Left renal cortex interstitium (tissue), 4 donors: Measurements from ENCODE around the gene FOXF1. TPM values are rescaled to one million over a fixed set of nuclear protein-coding genes. Genes with fewer than 3 reads are reported as not detected.

Experiments used
- DNase-seq, 4 donors: peaks; one replicate each; pipeline ENCODE4 v3.0.0-alpha.2; 2013; ENCODE audit warnings: low read depth in 4 of 4, low spot score in 2 of 4, missing footprints in 1 of 4
- polyA plus RNA-seq, 4 donors: library from polyadenylated mRNA; unstranded; fragments of 120-200 nt; gene quantifications; one replicate each; pipeline ENCODE4 v1.2.1, GENCODE V29; 2013; ENCODE audit not compliant: insufficient read length in 4 of 4

Gene FOXF1
- polyA plus RNA-seq, 4 donors: 0.04 to 0.09 TPM; not detected in 2

DNA sequence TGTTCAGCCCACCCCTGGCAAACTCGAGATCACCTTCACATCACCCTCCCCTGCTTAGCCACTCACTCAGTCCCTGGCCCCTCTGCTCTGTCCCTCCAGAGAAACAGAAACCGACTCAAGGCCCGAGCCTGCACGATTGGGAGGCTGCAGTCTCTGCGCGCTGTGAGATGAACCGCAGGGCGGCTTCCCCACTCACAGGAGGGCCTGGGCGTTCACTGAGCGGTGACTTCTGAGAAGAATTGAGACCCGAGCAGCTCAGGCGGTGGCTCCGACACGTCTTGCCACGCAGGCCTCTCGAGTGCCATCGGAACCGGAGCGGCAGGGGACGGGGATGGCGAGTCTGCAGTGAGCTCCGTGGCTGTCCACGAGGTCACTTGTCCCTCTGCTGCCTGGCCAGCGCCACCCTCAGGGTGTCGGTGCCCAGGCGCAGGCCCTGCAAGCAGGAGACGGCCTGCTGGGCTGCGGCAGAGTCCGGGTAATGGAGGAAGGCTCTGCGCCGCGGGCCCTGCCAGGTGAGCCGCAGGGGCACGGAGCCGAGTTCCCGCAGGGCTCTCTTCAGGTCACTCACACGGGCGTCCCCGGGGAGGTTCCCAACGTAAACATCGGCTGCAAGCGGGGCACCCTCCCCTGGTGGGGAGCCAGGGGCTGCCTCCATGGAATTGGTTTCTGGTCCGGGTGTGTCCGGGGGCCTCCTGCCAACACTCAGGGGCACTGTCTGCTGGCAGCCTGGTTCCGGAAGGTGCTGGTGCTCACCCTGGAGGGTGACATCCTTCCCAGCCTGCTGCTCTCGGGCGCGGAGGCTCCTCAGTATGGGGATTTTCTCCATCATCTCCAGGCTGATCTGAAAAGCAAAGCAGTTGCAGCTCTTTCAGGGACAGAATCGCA lies 21.6 kb downstream of the FOXF1 start:
- no peak for DNase-seq

DNA sequence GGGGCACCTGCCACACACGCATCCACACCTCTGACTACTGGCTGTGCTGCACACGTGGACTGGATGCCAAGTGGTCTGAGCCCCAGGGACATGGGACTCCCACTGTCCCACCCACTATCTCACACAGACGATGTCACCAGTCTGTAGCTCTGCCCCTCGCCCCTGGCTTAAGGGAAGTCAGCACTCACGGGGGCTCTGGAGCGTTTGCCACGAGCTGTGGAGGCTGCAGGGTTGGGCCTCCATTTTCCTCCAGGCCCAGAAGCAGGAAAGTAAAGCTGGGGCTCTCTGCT lies 22.1 kb downstream of the FOXF1 start:
- no peak for DNase-seq

DNA sequence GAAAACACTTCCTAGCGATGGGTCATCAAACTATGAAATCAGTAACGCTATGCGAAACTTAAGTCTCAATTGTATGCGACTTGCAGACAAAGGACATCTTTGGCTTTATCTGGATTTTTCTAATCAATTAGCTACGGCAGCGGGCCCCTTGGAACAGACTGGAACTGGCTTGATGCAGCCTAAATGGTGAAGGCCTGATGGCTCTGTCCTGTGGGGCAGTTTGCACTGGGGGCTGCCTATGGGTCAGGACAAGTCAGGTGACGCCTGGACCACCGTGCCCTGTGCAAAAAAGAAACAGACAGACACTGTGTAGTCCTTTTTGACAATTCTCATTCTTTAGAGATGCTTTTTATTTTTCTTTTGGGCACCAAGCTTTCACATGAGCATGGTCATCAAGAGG lies 22.7 kb downstream of the FOXF1 start:
- no peak for DNase-seq

DNA sequence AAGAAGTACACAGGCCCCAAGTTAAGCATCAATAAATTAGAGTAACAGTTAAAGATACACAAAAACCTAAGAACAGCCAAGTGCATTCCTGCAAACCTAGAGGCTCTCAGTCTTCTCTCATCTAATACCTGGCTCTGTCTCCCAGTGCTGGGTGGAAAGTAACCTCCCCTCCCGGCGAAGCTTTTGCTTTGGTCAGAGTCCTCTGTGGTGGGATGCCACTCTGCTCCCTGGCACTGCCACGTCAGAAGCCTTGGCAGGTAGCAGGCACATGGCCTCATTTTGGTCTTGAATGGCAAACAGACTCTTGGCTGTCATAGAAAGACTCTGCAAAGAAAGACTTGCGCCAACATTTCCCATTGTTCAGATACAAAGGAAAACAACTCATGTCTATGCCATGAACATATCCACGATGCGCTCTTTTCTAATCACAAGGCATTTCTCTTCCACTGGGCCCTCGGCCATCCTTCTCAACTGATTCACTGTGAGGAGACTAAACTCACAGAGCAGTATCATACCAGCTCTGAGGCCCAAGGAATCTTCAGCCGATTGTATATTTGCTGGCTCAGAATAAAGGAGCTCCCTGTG lies 23.5 kb downstream of the FOXF1 start:
- no peak for DNase-seq

DNA sequence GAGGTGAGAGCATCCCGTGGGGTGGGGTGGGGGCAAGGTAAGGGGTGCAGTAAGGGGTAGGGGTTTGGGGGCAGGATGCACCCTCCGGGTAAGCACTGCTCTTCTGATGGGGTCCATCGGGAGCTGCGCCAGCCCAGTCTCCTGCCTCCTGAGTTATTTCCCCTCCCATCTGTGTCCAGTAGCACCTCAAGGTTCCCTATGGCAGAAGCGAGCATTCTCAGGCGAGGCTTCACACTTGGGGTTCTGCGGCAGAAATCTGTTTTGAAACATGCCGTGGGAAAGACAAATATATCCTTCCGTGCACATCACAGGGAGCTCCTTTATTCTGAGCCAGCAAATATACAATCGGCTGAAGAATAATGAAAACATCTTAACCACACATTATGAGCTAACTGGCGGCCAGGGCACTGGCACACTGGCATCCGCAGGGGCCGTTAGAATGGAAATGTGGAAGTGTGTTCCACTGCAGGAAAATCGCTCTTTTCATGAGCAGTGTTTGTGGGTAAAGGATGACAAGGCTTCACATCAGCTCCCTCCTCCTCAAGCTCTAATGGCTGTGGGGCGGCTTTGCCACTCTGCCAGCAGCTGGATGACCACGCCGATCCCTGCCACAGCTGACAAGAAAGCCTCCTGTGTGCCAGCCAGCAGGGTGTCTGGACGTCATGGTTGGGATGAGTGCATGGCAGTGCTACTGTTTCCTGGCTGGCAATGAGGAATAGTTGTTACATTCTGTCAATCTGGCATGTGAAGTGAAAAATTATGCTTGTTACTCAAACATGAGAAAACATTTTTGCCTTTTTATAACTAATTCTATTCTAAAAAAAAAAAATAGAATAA lies 24.7 kb downstream of the FOXF1 start:
- no peak for DNase-seq

DNA sequence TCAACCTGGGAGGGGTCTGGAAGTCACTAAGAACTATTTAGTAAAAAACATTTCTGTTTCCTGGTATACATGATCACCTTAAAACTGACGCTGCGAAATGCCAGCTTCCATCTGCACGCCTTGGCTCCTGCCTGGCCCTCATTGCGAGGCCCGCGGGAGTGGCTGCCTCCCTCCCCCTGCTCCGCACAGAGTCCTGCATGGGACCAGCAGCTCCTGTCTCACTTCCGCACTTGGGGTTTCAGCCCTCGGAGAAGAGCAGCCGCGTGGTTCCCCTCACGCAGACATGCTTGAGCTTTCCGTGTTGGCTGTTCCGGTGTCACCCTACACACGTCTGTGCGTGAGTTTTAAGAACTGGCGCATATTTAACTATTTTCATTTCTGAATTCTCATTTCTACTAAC lies 26.3 kb downstream of the FOXF1 start:
- DNase-seq: no peak

DNA sequence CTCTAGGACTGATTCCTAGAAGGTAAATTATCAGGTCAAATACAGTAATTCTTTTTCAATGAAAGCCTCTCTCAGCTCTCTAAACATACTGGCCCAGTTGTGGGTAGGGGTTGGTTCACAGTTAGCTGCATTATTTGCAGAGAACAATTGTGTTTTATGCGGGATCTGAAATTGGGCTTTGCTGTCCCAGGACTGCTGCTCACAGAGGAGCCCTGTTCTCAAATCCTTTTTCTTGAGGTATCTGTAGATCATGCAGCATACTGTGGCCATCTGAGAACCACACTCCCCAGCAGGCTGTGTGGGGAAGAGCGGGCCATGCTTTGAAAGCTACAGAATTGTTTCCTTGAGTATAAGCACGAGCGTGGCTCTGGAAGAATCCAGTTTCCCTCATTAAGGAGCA lies 27.2 kb downstream of the FOXF1 start:
- DNase-seq: no peak

DNA sequence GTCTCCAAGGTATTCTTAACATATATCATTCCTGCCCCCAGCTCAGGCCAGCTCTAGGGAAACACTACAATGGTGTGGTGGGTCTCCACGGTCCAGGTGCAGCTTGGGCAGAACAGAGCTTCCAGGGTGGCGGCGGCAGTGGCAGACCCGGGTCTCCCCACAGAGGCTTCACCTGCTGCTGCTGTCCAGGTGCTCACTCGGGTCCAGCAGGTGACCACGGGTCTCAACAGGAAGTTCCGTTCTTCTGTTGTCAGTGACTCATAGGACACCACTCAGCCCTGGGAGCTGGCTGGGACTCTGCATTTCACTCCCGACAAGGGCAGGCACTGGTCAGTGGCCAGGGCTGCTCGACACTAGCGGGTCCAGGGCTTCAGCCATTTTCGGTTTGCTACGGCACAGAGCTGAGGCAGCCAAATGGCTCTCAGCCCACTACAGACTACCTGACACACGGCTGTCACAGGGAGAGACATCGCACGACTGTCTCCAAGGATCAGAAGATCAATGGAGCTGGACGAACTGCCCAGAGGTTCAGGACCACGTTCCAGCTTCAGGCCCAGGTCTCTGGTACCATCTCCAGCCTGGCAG lies 28.0 kb downstream of the FOXF1 start:
- no peak for DNase-seq

DNA sequence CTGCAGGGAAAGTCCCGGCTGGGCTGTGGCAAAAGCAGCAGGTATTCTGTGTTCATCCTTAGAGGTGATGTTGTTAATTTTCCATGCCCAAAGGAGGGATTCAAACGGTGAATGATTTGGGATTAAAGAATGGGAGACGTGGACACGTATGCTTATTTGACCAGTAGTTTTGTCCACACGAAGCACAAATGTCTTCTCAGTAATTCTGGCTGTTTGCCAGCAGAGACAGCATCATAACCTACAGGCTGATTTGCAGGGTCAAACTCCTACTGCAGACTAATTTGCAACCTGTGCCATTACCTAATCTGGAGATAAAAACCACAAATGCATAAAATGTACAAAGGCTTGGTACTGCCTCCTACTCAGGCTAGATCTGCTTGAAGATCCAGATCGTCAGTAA lies 30.6 kb downstream of the FOXF1 start:
- no peak for DNase-seq

DNA sequence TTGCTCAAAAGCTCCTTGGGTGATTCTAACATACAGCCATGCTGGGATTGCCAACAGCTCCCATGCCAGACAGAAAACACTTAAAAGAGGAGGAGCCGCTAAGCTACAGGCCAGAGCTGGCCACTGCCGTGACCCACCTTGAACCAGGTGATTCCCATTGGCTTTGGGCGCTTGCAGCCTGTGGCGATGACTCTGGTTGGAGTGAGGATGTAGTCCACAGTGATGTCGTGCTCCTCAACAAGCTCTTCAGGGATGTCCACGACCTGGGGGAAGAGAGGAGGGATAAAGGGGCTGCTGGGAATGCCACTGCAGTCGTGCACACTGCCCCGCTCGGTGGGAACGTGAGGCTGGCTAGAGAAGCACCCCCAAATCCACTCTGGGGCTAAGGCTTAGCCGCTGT lies 31.2 kb downstream of the FOXF1 start:
- DNase-seq: no peak

DNA sequence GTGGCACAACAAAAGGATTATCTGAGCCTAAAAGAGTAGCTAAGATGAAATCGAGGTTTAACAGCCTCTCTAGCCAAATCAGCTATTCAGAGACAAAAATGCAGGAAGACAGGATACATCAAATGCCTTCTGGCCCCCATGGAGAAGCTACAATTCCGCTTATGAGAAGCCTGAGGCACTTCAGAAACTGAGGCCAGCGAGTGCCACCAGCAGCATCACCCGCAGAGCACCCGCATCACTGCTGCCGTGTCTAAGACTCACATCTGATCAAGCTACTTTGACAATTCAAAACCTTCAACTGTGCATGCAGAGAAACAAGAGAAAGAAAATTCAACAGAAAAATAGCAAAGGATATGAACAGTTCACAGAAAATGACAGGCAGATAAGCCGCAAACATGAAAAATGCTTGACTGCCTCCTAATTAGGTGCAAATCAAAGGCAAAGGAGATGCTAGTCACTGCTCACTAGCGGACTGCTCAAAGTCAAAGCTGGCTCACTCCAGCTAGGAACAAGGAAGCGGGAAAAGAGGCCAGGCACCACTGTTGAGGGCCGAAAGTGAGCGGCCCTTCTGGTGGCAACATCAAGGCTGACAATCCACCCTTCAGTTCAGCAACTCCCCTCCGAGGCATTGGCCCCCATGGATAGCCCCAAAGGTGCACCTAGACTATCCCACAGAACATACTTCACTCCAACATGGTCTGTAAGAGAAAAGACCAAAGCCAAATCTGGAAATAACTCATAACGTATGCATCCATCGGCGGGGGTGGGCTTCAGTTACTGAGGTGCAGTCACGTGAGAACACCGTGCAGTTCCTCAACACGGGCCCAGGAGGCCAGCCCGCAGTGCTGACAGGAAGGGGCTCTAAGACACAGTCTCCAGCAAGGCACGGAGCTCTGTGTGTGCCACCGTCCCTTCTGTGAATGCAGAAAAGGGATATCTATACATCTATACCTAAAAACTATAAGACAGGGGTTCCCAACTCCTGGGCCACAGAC lies 32.7 kb downstream of the FOXF1 start:
- DNase-seq: no peak

DNA sequence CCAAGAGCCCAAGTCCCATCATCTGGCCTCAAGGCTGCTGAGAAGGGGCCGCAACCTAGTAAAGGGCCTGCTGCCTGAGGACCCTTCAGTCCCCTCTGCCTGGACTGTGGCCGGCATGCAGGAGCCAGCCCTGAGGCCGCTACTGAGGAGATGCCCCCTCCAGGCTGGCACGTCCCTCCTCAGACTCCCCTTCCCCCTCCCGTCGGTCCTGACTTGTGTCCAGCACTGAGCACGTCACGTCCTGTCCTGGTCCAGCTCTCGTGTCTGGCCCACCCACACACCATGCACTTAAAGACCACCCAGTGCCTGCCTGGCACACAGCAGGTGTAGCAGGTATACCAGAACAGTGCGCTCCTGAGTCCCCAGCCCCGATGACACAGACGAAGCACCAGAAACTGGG lies 35.2 kb downstream of the FOXF1 start:
- DNase-seq: no peak

DNA sequence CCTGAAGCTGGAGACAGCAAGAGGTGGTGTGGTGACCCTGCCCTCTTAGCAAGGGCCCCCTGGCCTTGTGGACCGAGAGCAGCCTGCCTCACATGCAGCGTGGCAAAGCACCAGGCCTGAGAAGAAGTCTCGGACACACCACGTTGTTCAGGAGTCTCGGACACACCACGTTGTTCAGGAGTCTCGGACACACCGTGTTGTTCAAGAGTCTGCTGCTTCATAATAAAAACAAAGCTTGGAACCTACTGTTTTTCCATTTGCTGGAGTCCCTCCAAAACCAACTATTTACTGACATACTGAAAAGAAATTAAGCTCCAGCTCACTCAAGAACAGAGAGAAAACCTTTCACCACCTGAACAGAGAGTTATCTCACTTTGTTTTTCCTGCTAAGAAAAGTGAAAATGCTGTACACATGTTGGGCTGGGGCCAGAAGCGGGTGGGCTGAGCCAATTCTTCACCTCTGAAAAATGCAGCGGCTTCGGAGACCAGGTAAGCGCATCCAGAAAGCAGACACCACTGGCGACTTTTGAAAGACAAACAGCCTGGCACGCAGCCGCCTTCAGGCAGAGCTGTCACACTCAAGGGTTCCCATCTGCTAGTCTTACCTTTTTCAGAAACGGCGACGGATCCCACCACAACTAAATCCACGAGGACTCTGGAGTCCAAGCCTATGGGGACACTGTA lies 35.8 kb downstream of the FOXF1 start:
- no peak for DNase-seq

DNA sequence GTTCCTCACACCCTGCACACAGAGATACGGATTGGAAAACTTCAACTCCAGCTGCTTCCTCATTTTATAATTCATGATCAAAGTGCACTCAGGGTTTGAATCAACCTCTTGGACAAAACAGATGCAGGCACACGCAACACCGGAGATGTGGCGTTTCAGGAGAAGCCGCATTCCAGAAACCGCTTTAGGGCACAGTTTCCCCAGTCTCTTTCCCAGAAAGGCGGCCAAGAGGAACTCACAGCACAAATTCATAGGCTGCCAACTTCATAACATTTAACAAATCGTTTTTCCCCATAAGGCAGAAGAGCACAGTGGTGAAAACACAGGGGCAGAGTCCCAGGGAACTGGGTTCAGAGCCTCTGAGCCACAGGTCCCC lies 36.3 kb downstream of the FOXF1 start:
- no peak for DNase-seq

DNA sequence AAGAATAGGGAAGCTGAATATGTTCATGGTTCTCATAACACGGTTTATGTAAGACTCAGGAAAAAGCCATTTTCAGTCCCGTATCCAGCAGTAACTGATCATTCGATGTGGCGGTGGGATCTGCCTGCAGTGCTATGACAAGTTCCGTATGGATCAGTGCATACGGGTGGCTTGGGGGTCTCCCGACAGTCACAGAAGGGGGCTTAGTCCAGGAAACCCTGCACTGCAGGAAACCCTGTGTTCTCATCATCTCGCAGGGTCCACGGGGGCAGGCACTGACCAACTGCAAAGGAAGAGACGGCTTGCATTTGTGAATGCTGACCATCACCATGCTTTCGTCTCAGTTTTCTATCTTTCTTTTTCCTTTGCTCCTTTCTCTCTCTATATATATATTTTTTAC lies 37.0 kb downstream of the FOXF1 start:
- DNase-seq: no peak

DNA sequence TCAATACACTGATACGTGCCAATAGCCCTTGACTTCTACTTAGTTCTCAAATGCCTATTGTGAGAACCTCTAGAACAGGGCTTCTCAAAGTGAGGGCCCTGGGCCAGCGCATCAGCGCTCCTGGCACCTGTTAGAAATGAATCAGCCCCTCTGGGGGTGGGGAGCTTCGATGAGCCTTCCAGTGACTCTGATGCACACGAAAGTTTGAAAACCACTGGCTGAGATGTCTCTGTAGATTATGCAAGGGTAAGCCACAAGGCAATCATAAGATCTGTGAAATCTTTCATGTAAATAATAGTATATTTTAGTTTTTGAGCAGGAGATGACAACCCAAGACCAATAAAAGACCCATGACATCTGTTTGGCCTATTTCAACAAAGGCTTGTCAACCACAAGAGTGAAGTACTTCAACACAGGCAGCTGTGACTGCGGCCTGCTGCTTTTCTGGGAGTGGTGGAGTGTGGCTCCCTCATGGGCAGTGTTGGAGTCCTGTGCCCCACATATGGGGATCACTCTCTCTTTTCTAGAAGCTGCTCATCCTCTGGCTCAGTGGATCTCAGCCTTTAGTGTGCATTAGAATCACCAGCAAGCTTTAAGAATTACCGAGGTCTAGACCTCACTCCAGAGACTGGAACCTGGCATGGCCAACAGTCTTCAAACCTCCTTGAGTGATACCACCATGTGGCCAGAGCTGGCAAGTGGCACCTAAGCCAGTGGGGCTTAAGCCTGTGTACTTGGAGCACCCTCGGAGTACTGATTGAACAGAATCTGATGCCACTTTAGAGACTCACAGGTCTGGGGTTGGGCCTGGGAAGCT lies 39.0 kb downstream of the FOXF1 start:
- DNase-seq: no peak

DNA sequence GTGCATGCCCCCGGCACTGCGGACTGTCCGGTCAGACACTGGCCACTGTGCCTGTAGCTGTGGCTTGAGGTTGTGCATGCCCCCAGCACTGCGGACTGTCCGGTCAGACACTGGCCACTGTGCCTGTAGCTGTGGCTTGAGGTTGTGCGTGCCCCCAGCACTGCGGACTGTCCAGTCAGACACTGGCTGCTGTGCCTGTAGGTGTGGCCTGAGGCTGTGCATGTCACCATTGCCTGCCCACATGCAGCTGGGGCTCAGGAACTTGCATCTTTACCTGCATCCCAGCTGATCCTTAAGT lies 39.5 kb downstream of the FOXF1 start:
- no peak for DNase-seq

DNA sequence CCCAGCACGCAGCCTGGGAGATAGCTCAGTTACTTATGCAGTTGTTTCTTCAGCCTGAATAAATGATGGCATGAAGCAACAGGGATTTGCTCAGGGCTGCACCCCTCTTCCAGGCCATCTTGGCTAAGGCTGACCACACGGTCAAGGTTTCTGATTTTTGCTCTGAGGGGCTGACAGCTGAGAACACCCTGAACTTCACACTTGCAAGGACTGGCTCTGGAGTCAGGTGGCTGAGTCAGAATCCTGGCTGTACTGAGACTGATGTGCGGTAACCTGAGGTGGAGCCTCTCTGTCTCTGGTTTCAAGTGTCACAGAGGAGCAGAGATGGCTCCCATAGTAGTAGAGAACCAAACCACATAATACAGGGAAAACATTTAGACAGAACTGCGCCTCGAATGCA lies 40.0 kb downstream of the FOXF1 start:
- DNase-seq: no peak

DNA sequence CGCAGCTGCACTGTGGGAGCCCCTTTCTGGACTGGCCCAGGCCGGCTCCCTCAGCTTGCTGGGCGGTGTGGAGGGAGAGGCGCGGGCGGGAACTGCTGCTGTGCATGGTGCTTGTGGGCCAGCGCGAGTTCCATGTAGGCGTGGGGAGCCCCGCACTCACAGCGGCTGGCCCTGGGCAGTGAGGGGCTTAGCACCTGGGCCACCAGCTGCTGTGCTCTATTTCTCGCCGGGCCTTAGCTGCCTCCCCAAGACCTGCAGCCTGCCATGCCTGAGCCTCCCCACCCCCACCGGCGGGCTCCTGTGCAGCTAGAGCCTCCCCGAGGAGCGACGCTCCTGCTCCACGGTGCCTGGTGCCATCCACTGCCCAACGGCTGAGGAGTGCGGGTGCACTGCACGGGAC lies 43.0 kb downstream of the FOXF1 start:
- DNase-seq: no peak
